Measurements from ENCODE around the gene TUBB2B. TPM values are rescaled to one million over a fixed set of nuclear protein-coding genes. Genes with fewer than 3 reads are reported as not detected.

TUBB2B gene
- total RNA-seq, 2 donors from 2014 or later: 2.2 to 2.4 TPM

DNA sequence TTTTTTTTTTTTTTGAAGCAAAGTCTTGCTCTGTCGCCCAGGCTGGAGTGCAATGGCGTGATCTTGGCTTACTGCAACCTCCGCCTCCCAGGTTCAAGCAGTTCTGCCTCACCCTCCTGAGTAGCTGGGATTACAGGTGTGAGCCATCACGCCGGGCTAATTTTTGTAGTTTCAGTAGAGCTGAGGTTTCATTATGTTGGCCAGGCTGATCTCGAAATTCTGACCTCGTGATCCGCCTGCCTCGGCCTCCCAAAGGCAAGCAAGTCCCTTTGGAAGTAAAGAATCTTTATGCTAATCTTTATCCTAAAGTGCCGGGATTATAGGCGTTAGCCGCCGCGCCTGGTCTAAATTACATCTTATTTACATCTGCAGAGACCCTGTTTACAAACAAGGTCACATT, 32.8 kb upstream of the TUBB2B start:
- peaks cover 9% of the 10 kb centered on the region for H3K36me3 ChIP-seq

DNA sequence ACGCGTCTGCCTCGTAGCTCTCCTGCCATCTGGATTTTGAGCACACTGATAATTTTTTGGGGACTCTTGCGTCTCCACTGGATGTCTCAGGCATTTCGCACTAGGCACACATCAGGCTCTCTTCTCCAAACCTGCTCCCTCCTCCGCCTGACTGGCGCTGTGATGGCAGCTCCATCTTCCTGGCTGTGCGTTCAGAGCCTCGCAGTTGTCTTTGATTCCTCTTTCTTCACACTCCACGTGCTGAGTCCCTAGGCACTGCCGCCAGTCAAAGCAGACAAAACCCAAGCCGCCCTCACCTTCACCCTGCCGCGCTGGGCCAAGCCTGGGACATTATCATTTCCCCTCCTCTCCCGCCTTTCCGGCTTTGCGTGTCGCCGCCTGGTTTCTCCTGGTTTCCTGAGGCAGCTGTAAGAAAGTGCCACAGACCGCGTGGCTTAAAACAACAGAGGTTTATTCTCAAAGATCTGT, 32.1 kb upstream of the TUBB2B start:
- H3K36me3 ChIP-seq: peaks cover 6% of the 10 kb centered on the region
- peak overlapping the region; percentile 89 to 99 for H3K4me3 ChIP-seq
- H3K27ac ChIP-seq: peak overlapping the region; percentile 77 to 83
- no peaks in the 10 kb centered on the region for H3K27me3 ChIP-seq
- DNase-seq (ENCODE audit: low spot score): no peak
- peaks cover 0 to 29% of the 10 kb centered on the region in 2 donors for H3K4me1 ChIP-seq
- no peaks in the 10 kb centered on the region for H3K9me3 ChIP-seq
- TF ChIP-seq CTCF (IDR thresholded peaks at IDR 0.05): no peak

More for the DNA sequence above, 32.8 kb upstream of the TUBB2B start:
- Histone ChIP-seq H3K9me3 (no peaks in the 10 kb centered on the region), H3K4me3 (peak overlapping the region in 1 of 2 donors; percentile 99), H3K27ac (no peak overlapping the region), H3K27me3 (no peaks in the 10 kb centered on the region), H3K4me1 (peaks cover 0 to 29% of the 10 kb centered on the region in 2 donors)
- no peak for DNase-seq (ENCODE audit: low spot score)
- TF ChIP-seq CTCF (IDR thresholded peaks at IDR 0.05): no peak

DNA sequence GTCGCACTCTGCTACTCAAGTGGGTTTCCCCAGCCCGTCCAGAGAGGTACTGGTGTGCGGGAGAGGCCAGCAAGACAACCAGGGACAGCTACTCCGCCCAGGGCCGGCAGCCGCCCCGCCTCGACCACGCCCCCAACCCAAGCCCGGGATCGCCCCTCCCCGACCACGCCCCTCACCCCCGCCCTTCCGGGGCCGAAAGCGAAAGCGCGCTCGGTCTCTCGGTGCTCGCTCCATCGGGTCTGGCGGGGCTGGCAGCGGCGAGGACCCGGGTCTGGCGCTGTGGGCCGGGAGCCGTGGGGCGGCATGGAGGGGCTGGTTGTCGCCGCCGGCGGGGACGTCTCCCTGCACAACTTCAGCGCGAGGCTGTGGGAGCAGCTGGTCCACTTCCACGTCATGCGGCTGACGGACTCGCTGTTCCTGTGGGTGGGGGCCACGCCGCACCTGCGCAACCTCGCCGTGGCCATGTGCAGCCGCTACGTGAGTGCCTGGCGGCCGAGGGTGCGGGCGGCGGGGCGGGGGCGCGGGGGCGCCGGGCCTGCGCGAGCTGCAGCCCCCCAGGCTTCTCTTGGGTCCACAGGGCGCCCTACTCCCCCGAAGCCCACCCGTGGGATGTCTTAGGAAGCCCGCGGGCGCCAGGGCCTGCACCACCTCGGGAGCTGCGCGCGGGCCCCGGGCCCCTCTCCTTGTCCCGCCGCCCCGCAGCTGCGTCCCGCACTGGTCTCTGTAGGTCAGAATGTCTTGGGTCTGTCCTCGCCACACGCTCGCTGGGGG, 31.5 kb upstream of the TUBB2B start, which contains the start of gene PSMG4:
Gene PSMG4, plus strand, starts transcription at position 228 of the 771 bp plus-strand sequence. Its CDS starts 76 bp downstream, at position 304.
- Histone ChIP-seq H3K4me3 (peak within 1 kb of the TSS; percentile 89 to 99), H3K36me3 (no peaks in the 10 kb centered on the region), H3K9me3 (no peaks in the 10 kb centered on the region), H3K27ac (peak within 1 kb of the TSS; percentile 77 to 83), H3K4me1 (peaks cover 0 to 29% of the 10 kb centered on the region in 2 donors), H3K27me3 (no peaks in the 10 kb centered on the region)
- peak in 1 of 2 donors; percentile 5 for TF ChIP-seq CTCF (IDR thresholded peaks at IDR 0.05)
- DNase-seq (ENCODE audit: low spot score): peak; percentile 91

DNA sequence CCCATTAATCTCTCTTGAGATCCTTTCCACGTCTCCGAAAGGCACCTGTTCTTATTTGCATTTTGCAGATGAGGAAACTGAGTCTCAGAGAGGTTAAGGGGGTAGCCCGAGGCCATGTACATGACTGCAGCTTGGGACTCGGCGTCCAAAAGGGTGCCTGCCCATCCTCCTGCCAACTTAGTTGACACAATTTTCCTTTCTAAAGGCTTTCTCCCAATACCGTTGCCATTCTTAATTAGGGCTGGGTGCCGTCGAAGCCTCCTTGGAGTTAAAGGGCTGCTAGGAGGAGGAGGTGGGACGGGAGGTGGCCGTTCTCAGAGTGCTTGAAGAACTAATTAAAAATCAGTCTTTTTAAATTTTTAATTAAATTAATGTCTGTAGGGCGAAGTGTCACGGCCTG, 30.7 kb upstream of the TUBB2B start:
- Histone ChIP-seq H3K4me1 (peaks cover 0 to 29% of the 10 kb centered on the region in 2 donors), H3K27ac (peak overlapping the region; percentile 77 to 83), H3K27me3 (no peaks in the 10 kb centered on the region), H3K4me3 (peak overlapping the region; percentile 89 to 99), H3K36me3 (no peaks in the 10 kb centered on the region), H3K9me3 (no peaks in the 10 kb centered on the region)
- no peak for TF ChIP-seq CTCF (IDR thresholded peaks at IDR 0.05)
- DNase-seq (ENCODE audit: low spot score): no peak

DNA sequence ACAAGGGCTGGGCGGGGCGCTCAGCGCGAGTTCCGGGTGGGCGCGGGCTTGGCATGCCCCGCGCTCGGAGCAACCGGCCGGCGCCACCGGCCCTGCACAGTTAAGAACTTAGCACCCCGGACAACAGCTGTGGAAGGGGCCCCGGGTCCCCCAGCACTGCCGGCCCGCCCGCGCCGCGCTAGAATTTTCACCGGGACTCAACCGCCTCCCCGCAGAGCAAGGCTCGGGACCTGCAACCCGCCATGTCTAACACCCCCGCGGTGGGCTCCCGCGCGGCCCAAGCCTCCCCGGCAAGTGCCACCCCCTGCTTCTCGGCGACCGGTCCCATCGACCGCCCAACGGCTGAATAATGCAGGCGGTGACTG, 26.1 kb upstream of the TUBB2B start:
- H3K36me3 ChIP-seq: no peaks in the 10 kb centered on the region
- DNase-seq (ENCODE audit: low spot score): no peak
- no peak overlapping the region for H3K27ac ChIP-seq
- no peaks in the 10 kb centered on the region for H3K27me3 ChIP-seq
- H3K4me3 ChIP-seq: no peak overlapping the region
- no peaks in the 10 kb centered on the region for H3K9me3 ChIP-seq
- H3K4me1 ChIP-seq: peaks cover 0 to 17% of the 10 kb centered on the region in 2 donors
- no peak for TF ChIP-seq CTCF (IDR thresholded peaks at IDR 0.05)
